ENCODE measurements around the gene LMLN.
"Not testable (repeated sequence)": the region's sequence is repeated elsewhere in the genome, so short reads cannot be mapped to it uniquely, and the experiment has no call there.

DNA sequence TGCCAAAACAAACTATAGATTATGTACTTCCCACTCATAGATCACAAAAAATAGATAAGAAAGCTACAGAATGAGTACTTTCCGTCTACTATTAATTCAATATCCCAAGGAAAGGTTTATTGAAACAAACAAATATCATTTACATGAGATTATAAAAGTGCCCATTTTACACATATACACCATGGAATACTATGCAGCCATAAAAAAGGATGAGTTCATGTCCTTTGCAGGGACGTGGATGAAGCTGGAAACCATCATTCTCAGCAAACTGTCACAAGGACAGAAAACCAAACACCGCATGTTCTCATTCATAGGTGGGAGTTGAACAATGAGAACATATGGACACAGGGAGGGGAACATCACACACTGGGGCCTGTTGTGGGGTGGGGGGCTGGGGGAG is 32.4 kb upstream of the LMLN start:
- TF ChIP-seq POLR2A, POLR2AphosphoS5, EP300 (IDR thresholded peaks at IDR 0.05): not testable (repeated sequence)
- TF ChIP-seq, protein P1, sequence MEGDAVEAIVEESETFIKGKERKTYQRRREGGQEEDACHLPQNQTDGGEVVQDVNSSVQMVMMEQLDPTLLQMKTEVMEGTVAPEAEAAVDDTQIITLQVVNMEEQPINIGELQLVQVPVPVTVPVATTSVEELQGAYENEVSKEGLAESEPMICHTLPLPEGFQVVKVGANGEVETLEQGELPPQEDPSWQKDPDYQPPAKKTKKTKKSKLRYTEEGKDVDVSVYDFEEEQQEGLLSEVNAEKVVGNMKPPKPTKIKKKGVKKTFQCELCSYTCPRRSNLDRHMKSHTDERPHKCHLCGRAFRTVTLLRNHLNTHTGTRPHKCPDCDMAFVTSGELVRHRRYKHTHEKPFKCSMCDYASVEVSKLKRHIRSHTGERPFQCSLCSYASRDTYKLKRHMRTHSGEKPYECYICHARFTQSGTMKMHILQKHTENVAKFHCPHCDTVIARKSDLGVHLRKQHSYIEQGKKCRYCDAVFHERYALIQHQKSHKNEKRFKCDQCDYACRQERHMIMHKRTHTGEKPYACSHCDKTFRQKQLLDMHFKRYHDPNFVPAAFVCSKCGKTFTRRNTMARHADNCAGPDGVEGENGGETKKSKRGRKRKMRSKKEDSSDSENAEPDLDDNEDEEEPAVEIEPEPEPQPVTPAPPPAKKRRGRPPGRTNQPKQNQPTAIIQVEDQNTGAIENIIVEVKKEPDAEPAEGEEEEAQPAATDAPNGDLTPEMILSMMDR (IDR thresholded peaks at IDR 0.05): not testable (repeated sequence)

Measured in gastroesophageal sphincter (tissue), 3 donors.